DND-41 (cell line): ENCODE measurements around the gene EXD3.

ENCODE experiments used
- ATAC-seq: fragments of 200-7000 bp; cut with Tn5 transposase; 3 replicates; pipeline ENCODE4 v1.9.1; 2021; ENCODE audit warnings: low read depth; ENCODE audit not compliant: insufficient read depth
- DNase-seq: peaks from one replicate; pipeline ENCODE4 v3.0.0-alpha.2; 2020
- H2AFZ ChIP-seq: 2 replicates; pipeline ENCODE4 v1.6.0; 2012; ENCODE audit warnings: low read depth, low read length
- H3K27ac ChIP-seq: 2 replicates; pipeline ENCODE4 v1.5.1; 2012; ENCODE audit warnings: low read length, inconsistent platforms
- H3K27me3 ChIP-seq: fragments of 200-600 bp; sonication (generic); 2 replicates; pipeline ENCODE4 v1.6.0; 2012; ENCODE audit warnings: low read length, mild to moderate bottlenecking, inconsistent platforms; ENCODE audit not compliant: insufficient read depth, poor library complexity
- H3K36me3 ChIP-seq: 2 replicates; pipeline ENCODE4 v1.5.1; 2012; ENCODE audit warnings: low read length, inconsistent platforms; ENCODE audit not compliant: insufficient read depth
- H3K4me1 ChIP-seq: 2 replicates; pipeline ENCODE4 v1.5.1; 2012; ENCODE audit warnings: mild to moderate bottlenecking, low read length; ENCODE audit not compliant: insufficient read depth
- H3K4me2 ChIP-seq: 2 replicates; pipeline ENCODE4 v1.6.0; 2012; ENCODE audit warnings: mild to moderate bottlenecking, moderate library complexity, low read length, inconsistent platforms; ENCODE audit not compliant: insufficient read depth
- H3K4me3 ChIP-seq, 2 experiments: fragments of 200-600 bp in 1 of 2; shearing (Covaris generic) in 1 of 2; 2 replicates each; pipeline ENCODE4 v1.5.1; 2012 to 2016; ENCODE audit warnings: inconsistent platforms in 2 of 2, low read length in 2 of 2, mild to moderate bottlenecking in 2 of 2, low read depth in 1 of 2, moderate library complexity in 1 of 2
- H3K79me2 ChIP-seq: 2 replicates; pipeline ENCODE4 v1.6.0; 2012; ENCODE audit warnings: low read length, inconsistent platforms; ENCODE audit not compliant: insufficient read depth
- H3K9ac ChIP-seq: 2 replicates; pipeline ENCODE4 v1.6.0; 2012; ENCODE audit warnings: low read depth, mild to moderate bottlenecking, inconsistent platforms, low read length, moderate library complexity
- H3K9me3 ChIP-seq: 2 replicates; pipeline ENCODE4 v1.5.1; 2012; ENCODE audit warnings: low read length, moderate library complexity, mild to moderate bottlenecking, inconsistent platforms; ENCODE audit not compliant: insufficient read depth, severe bottlenecking
- H4K20me1 ChIP-seq: 2 replicates; pipeline ENCODE4 v1.6.0; 2012; ENCODE audit warnings: low read length; ENCODE audit not compliant: insufficient read depth
- EZH2 ChIP-seq: IDR thresholded peaks from 3 replicates; pipeline ENCODE4 v1.6.1; 2012; ENCODE audit warnings: borderline replicate concordance, low read depth, mild to moderate bottlenecking, moderate library complexity, low read length, inconsistent platforms; ENCODE audit not compliant: severe bottlenecking
- TF ChIP-seq, protein P1 (sequence below): IDR thresholded peaks from 2 replicates; pipeline ENCODE4 v1.5.1; 2012; ENCODE audit warnings: borderline replicate concordance, low read length, moderate library complexity, mild to moderate bottlenecking; ENCODE audit not compliant: poor library complexity, severe bottlenecking; ENCODE audit errors: extremely low read depth

The EXD3 gene

DNA sequence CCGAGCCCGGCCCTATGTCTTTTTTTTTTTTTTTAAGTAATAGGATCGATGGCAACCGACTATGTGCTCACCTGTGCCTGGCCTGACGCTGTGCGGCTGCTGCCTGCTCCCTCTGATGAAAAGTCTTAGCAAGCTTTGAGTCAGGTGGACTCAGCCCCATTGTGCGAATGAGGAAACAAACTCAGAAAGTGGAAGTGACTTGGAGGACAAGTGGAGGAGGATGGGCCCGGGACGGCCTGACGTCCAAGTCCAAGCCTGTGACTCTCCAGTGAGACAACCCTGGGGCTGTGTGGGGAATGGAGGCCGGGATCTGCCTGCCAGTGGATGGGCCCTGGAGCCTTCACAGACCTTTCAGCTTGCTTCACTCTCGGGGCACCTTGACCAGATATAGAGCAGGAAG lies 57.9 kb downstream of the EXD3 start:
- H3K4me3 ChIP-seq, result no peak overlapping the region
- no peak overlapping the region for H3K9ac ChIP-seq
- H3K27me3 ChIP-seq, result no peaks in the 10 kb centered on the region
- no peaks in the 10 kb centered on the region for H3K79me2 ChIP-seq
- no peak overlapping the region for H3K4me2 ChIP-seq
- no peaks in the 10 kb centered on the region for H3K4me1 ChIP-seq
- no peaks in the 10 kb centered on the region for H4K20me1 ChIP-seq
- no peaks in the 10 kb centered on the region for H3K36me3 ChIP-seq
- no peak overlapping the region for H3K27ac ChIP-seq
- TF ChIP-seq, protein P1, sequence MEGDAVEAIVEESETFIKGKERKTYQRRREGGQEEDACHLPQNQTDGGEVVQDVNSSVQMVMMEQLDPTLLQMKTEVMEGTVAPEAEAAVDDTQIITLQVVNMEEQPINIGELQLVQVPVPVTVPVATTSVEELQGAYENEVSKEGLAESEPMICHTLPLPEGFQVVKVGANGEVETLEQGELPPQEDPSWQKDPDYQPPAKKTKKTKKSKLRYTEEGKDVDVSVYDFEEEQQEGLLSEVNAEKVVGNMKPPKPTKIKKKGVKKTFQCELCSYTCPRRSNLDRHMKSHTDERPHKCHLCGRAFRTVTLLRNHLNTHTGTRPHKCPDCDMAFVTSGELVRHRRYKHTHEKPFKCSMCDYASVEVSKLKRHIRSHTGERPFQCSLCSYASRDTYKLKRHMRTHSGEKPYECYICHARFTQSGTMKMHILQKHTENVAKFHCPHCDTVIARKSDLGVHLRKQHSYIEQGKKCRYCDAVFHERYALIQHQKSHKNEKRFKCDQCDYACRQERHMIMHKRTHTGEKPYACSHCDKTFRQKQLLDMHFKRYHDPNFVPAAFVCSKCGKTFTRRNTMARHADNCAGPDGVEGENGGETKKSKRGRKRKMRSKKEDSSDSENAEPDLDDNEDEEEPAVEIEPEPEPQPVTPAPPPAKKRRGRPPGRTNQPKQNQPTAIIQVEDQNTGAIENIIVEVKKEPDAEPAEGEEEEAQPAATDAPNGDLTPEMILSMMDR, result no peak
- H3K9me3 ChIP-seq, result peaks cover 5% of the 10 kb centered on the region
- DNase-seq (no peak), ATAC-seq (no peak)
- no peak overlapping the region for H2AFZ ChIP-seq

DNA sequence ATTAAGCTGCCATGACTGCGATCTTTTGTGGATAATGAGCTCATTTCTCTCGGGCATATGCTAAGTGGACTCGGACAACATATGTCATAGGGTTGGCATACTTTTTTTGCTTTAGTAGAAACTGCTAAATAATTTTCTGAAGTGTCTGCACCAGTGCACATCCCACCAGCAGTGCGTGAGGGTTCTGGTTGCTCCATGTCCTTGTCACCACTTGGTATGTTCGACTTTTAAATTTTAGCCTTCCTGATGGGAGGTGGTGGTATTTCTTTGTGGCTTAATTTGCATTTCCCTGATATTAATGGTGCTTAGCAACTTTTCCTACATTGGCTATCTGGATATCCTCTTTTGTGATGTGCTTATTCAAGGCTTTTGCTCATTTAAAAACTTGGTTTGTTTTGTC lies 63.1 kb downstream of the EXD3 start:
- ATAC-seq (no peak), DNase-seq (no peak)
- Histone ChIP-seq H3K27me3 (no peaks in the 10 kb centered on the region), H4K20me1 (no peaks in the 10 kb centered on the region), H3K4me3 (no peak overlapping the region), H3K4me1 (no peaks in the 10 kb centered on the region), H3K27ac (no peak overlapping the region), H3K4me2 (no peak overlapping the region), H3K9ac (no peak overlapping the region), H3K36me3 (no peaks in the 10 kb centered on the region), H2AFZ (no peak overlapping the region), H3K9me3 (peaks cover 12% of the 10 kb centered on the region), H3K79me2 (no peaks in the 10 kb centered on the region)
- TF ChIP-seq, protein P1, result no peak
- no peak for TF ChIP-seq EZH2

DNA sequence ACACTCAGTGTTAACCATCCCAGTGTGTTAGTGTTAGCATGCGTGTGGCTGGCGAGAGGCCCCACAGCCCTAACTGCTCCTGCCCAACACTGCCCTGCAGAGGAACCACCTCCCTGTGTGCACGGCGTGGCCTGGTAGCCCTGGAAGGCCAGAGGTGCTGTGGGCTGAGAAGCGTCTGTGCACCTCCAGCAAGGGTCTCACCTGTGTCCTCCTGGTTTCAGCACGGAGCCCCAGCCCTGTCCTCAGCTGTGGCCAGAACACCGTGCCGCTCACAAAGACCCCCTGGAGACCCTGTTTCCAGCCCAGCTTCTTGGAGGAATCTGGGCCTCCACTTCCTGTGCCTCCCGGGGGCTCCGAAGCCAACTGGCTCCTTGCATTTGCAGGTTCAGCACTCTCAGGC lies 64.8 kb downstream of the EXD3 start:
- H3K36me3 ChIP-seq, result no peaks in the 10 kb centered on the region
- no peak for ATAC-seq
- no peak overlapping the region for H3K27ac ChIP-seq
- H3K4me3 ChIP-seq, result no peak overlapping the region
- no peaks in the 10 kb centered on the region for H3K27me3 ChIP-seq
- H2AFZ ChIP-seq, result no peak overlapping the region
- no peak overlapping the region for H3K9ac ChIP-seq
- H3K79me2 ChIP-seq, result no peaks in the 10 kb centered on the region
- no peak for DNase-seq
- no peak overlapping the region for H3K4me2 ChIP-seq
- H3K9me3 ChIP-seq, result peaks cover 17% of the 10 kb centered on the region
- no peaks in the 10 kb centered on the region for H3K4me1 ChIP-seq
- no peaks in the 10 kb centered on the region for H4K20me1 ChIP-seq
- TF ChIP-seq EZH2, result no peak
- TF ChIP-seq, protein P1, result no peak

DNA sequence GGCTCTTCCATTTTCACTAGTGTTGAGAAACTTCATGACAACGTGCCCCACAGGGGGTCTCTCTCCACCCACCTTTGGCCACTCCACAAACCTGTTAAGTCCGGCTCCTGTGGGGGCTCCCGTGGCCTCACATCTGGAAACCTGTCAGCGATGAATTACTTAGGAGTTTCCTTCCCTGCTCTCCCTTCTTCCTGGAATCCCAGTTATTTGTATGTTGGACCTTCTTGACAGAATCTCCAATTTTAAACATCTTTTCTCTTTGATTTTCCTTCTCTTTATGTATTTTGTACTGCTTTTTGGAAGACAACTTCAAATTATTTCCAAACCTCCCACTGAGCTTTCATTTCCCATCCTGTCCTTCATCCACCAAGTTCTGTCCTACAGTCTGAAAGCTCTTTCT lies 65.8 kb downstream of the EXD3 start:
- DNase-seq (no peak), ATAC-seq (no peak)
- H2AFZ ChIP-seq, result no peak overlapping the region
- peaks cover 17% of the 10 kb centered on the region for H3K9me3 ChIP-seq
- H3K4me3 ChIP-seq, result no peak overlapping the region
- H3K36me3 ChIP-seq, result no peaks in the 10 kb centered on the region
- no peak overlapping the region for H3K9ac ChIP-seq
- TF ChIP-seq, protein P1, result no peak
- no peak for TF ChIP-seq EZH2
- no peaks in the 10 kb centered on the region for H4K20me1 ChIP-seq
- no peaks in the 10 kb centered on the region for H3K4me1 ChIP-seq
- no peaks in the 10 kb centered on the region for H3K27me3 ChIP-seq
- no peak overlapping the region for H3K4me2 ChIP-seq
- no peaks in the 10 kb centered on the region for H3K79me2 ChIP-seq
- no peak overlapping the region for H3K27ac ChIP-seq
